MCF 10A (cell line): ENCODE data around the gene NRL. TPM values are rescaled to one million over a fixed set of nuclear protein-coding genes. Genes with fewer than 3 reads are reported as not detected.

Experiments used
- BruUV-seq: library from RNA; stranded (reverse); fragments of 400-500 nt; replicated peaks from 2 replicates; lab custom pipeline; 2021; lab: Mats Ljungman, UMichigan
- CTCF ChIA-PET: fragments of 300-600 bp; sonication (Branson Sonifier 250); formaldehyde crosslinking; extraction: SDS; loops from one replicate; lab custom pipeline; 2021; ENCODE audit warnings: antibody characterized with exemption, inconsistent platforms; lab: Yijun Ruan, JAX
- POLR2A ChIA-PET: fragments of 300-600, 350-650 bp; sonication (Branson Sonifier 250); formaldehyde crosslinking; extraction: SDS; loops from one replicate; lab custom pipeline; 2020; ENCODE audit warnings: antibody characterized with exemption, inconsistent platforms; lab: Yijun Ruan, JAX
- DNase-seq: peaks from one replicate; pipeline ENCODE4 v3.0.0-alpha.2; 2018; ENCODE audit not compliant: unreplicated experiment
- H3K27ac Mint-ChIP-seq: one replicate; pipeline ENCODE4 v1.8.0; 2022; ENCODE audit warnings: mild to moderate bottlenecking, low read depth, mixed read lengths; ENCODE audit not compliant: unreplicated experiment
- H3K27me3 Mint-ChIP-seq: one replicate; pipeline ENCODE4 v1.8.0; 2022; ENCODE audit warnings: mixed read lengths; ENCODE audit not compliant: insufficient read depth, unreplicated experiment
- H3K36me3 Mint-ChIP-seq: one replicate; pipeline ENCODE4 v1.8.0; 2022; ENCODE audit warnings: mild to moderate bottlenecking, moderate library complexity, mixed read lengths; ENCODE audit not compliant: insufficient read depth, unreplicated experiment
- H3K4me1 Mint-ChIP-seq: one replicate; pipeline ENCODE4 v1.8.0; 2022; ENCODE audit warnings: mixed read lengths; ENCODE audit not compliant: insufficient read depth, unreplicated experiment
- H3K4me3 Mint-ChIP-seq: one replicate; pipeline ENCODE4 v1.8.0; 2022; ENCODE audit warnings: mild to moderate bottlenecking, moderate library complexity, mixed read lengths; ENCODE audit not compliant: unreplicated experiment
- H3K9me3 Mint-ChIP-seq: one replicate; pipeline ENCODE4 v1.8.0; 2022; ENCODE audit warnings: mixed read lengths; ENCODE audit not compliant: unreplicated experiment
- intact Hi-C: fragments of 100-400 bp; cut with micrococcal nuclease; formaldehyde crosslinking; loops from 2 replicates; pipeline ENCODE4 v1.14.1; 2022
- total RNA-seq: library from RNA; stranded (reverse); gene quantifications from 2 replicates; pipeline ENCODE4 v1.2.3, GENCODE V29; 2022
- TF ChIP-seq, protein P1 (sequence below): fragments of 200-600 bp; IDR thresholded peaks from one replicate; pipeline ENCODE4 v1.8.0; 2022; ENCODE audit warnings: antibody characterized with exemption, mild to moderate bottlenecking; ENCODE audit not compliant: unreplicated experiment

The NRL gene
- total RNA-seq, 1 experiment from 2014 or later, result 2.1 TPM

DNA sequence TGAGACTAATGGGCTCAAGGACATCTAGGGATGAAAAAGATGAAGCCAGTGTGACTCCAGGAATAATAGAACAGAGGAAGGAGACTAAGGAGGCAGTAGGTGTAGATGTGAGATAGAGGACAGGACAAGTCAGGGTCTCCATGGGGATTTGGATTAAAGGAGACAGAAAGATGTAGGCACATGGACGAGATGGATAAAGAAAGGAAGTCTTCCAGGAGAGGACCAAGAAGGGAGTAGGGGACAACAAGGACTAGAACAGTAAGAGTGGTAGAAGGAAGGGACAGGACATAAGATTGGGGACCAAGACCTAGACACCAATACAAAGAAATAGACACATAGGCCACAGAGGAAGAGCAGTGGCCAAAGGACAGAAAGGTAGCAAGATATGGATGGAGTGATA lies 27.7 kb downstream of the NRL start:
- H3K36me3 Mint-ChIP-seq, result peaks cover 11% of the 10 kb centered on the region
- BruUV-seq, result no TSS peak
- no peaks in the 10 kb centered on the region for H3K4me1 Mint-ChIP-seq
- H3K9me3 Mint-ChIP-seq, result no peaks in the 10 kb centered on the region
- H3K27ac Mint-ChIP-seq, result no peak overlapping the region
- H3K27me3 Mint-ChIP-seq, result peaks cover 8% of the 10 kb centered on the region
- POLR2A ChIA-PET, result interaction anchor here (0.7 kb wide), 1 partner anchor 9 kb away, joined by 3 read pairs; no protein-coding TSS in a partner anchor
- CTCF ChIA-PET, result interaction anchor here (0.6 kb wide), 1 partner anchor 30 kb away, joined by 5 read pairs; no protein-coding TSS in a partner anchor
- DNase-seq, result no peak
- no peak overlapping the region for H3K4me3 Mint-ChIP-seq
- TF ChIP-seq, protein P1, sequence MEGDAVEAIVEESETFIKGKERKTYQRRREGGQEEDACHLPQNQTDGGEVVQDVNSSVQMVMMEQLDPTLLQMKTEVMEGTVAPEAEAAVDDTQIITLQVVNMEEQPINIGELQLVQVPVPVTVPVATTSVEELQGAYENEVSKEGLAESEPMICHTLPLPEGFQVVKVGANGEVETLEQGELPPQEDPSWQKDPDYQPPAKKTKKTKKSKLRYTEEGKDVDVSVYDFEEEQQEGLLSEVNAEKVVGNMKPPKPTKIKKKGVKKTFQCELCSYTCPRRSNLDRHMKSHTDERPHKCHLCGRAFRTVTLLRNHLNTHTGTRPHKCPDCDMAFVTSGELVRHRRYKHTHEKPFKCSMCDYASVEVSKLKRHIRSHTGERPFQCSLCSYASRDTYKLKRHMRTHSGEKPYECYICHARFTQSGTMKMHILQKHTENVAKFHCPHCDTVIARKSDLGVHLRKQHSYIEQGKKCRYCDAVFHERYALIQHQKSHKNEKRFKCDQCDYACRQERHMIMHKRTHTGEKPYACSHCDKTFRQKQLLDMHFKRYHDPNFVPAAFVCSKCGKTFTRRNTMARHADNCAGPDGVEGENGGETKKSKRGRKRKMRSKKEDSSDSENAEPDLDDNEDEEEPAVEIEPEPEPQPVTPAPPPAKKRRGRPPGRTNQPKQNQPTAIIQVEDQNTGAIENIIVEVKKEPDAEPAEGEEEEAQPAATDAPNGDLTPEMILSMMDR, result no peak
- intact Hi-C loops, result no loop called here

DNA sequence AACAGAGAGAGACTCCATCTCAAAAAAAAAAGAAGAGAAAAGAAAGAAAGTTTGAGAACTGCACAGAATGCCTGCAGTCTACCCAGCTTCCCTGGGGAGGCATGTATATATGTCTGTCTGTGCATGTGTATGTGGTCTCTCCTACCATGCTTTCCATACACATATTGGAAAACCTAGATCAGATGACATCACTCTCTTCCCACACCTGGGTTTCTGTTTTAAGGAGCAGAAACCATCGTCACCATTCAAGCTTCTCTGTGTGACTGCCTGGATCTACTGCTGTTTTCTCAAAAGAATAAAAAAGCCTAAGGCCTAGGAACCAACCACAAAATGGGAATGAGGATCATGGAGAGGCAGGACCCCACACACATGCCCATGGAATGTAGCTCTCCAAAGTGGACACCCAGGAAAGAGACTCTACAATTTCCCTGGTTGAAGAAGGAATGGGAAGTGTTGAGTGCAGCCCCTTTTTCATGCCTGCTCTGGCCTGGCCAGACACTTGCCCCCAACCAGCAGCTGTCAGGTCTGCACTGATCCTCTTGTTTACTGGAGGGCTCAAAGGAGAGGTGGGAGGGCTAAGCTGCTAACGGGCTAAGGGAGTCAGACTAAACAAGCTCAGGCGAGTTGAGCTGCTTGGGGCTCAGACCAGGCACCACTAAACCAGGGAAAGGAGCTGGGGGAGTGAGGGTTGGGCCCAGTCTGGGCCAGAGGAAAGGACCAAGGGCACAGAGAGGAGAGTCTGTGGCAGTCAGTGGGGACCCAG lies 28.4 kb downstream of the NRL start:
- POLR2A ChIA-PET, result interaction anchor here (0.7 to 1.0 kb wide), 2 partner anchors 10 to 29 kb away, joined by 3 to 4 read pairs; partner anchors contain the start of genes DCAF11 and NRL
- intact Hi-C loops, result no loop called here
- H3K27ac Mint-ChIP-seq, result no peak overlapping the region
- H3K36me3 Mint-ChIP-seq, result peaks cover 11% of the 10 kb centered on the region
- H3K27me3 Mint-ChIP-seq, result peaks cover 12% of the 10 kb centered on the region
- BruUV-seq, result no TSS peak
- no peak overlapping the region for H3K4me3 Mint-ChIP-seq
- H3K9me3 Mint-ChIP-seq, result no peaks in the 10 kb centered on the region
- CTCF ChIA-PET, result interaction anchor here (0.6 to 2.0 kb wide), 4 partner anchors 14 to 29 kb away, joined by 3 to 6 read pairs (median 4); no protein-coding TSS in a partner anchor
- DNase-seq, result no peak
- TF ChIP-seq, protein P1, result no peak
- H3K4me1 Mint-ChIP-seq, result no peaks in the 10 kb centered on the region

DNA sequence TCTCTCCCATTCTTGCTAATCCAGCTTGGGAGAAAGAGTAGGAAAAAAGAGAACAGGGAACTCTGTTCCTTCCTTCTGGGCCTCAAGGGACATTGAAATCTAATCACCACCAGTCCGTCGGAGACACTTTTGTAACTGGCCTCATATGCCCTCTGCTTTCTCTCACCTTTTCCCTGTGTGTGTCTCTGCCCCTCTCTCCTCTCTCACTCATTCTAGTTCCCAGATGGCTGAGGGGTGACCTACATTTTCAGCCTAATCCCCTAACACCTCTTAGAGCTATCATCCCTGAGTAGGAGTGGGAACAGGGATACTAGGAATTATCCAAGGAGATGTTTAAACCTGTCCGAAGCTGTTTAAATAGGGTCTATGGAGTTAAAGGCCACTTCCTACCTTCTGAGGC lies 29.5 kb downstream of the NRL start:
- Mint-ChIP-seq H3K27ac (no peak overlapping the region), H3K27me3 (peaks cover 12% of the 10 kb centered on the region), H3K4me3 (no peak overlapping the region), H3K9me3 (no peaks in the 10 kb centered on the region), H3K36me3 (peaks cover 6% of the 10 kb centered on the region), H3K4me1 (no peaks in the 10 kb centered on the region)
- TF ChIP-seq, protein P1, result no peak
- intact Hi-C loops, result no loop called here
- BruUV-seq, result no TSS peak
- no peak for DNase-seq
- CTCF ChIA-PET, result interaction anchor here (0.7 to 2.0 kb wide), 3 partner anchors 22 to 72 kb away, joined by 3 to 6 read pairs (median 3); no protein-coding TSS in a partner anchor
- POLR2A ChIA-PET, result interaction anchor here (0.5 kb wide), 1 partner anchor 66 kb away, joined by 3 read pairs; no protein-coding TSS in a partner anchor

DNA sequence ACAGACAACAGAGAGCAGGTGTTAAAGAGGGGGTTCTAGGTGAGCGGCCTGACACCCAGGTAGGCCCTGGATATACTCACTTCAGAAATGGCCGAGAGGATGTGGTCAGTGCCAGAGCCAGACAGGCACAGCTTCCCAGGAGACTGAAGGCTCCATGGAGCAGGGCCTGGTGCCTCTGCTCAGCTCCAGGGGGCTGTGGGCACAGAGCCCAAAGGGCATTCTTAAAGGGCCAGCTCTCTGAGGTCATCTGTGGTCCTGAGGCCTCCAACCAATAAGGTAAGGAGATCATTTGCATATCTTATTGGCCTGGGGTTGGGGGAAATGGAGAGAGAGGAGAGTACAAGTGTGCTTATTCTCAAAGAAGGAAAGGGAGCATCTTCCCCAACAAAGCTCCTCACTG lies 30.3 kb downstream of the NRL start:
- CTCF ChIA-PET, result interaction anchor here (1.1 kb wide), 1 partner anchor 9 kb away, joined by 4 read pairs; no protein-coding TSS in a partner anchor
- H3K27me3 Mint-ChIP-seq, result peaks cover 18% of the 10 kb centered on the region

More for the DNA sequence above, 30.3 kb downstream of the NRL start:
- POLR2A ChIA-PET, result no interaction called here
- Mint-ChIP-seq H3K4me3 (no peak overlapping the region), H3K9me3 (no peaks in the 10 kb centered on the region), H3K36me3 (peaks cover 6% of the 10 kb centered on the region), H3K4me1 (no peaks in the 10 kb centered on the region), H3K27ac (no peak overlapping the region)
- no TSS peak for BruUV-seq
- no peak for DNase-seq
- TF ChIP-seq, protein P1, result no peak
- intact Hi-C loops, result no loop called here
